ENCODE measurements around the gene ETHE1. TPM values are rescaled to one million over a fixed set of nuclear protein-coding genes. Genes with fewer than 3 reads are reported as not detected.

The ETHE1 gene
- total RNA-seq, 4 donors from 2014 or later, result 33.3 to 55.9 (median 52.3) TPM

GRCh38 chr19:43545981-43546380 lies 19.0 kb upstream of the ETHE1 start:
- H3K9me3 ChIP-seq, result no peaks in the 10 kb centered on the region
- no peak overlapping the region for H3K27ac ChIP-seq
- TF ChIP-seq CTCF (IDR thresholded peaks at IDR 0.05) (no peak), EP300 (IDR thresholded peaks at IDR 0.05) (no peak), POLR2AphosphoS5 (IDR thresholded peaks at IDR 0.05) (no peak), POLR2A (IDR thresholded peaks at IDR 0.05) (no peak)
- peaks cover 0 to 92% of the 10 kb centered on the region in 2 donors for H3K36me3 ChIP-seq
- 43 to 58% methylated on average over 1 to 2 of the region's 2 CpGs for WGBS, 2 donors (ENCODE audit: low coverage in 1 of 2)
- H3K4me3 ChIP-seq, result no peak overlapping the region
- no peaks in the 10 kb centered on the region for H3K27me3 ChIP-seq
- no peak for ATAC-seq
- H3K4me1 ChIP-seq, result no peaks in the 10 kb centered on the region

GRCh38 chr19:43545276-43545675 lies 18.3 kb upstream of the ETHE1 start:
- H3K36me3 ChIP-seq, result peaks cover 0 to 92% of the 10 kb centered on the region in 2 donors

GRCh38 chr19:43544077-43544476 lies 17.1 kb upstream of the ETHE1 start:
- peaks cover 0 to 92% of the 10 kb centered on the region in 2 donors for H3K36me3 ChIP-seq
- no peak for ATAC-seq

More at GRCh38 chr19:43545276-43545675, 18.3 kb upstream of the ETHE1 start:
- Histone ChIP-seq H3K4me1 (no peaks in the 10 kb centered on the region), H3K9me3 (no peaks in the 10 kb centered on the region), H3K4me3 (no peak overlapping the region), H3K27ac (no peak overlapping the region), H3K27me3 (no peaks in the 10 kb centered on the region)
- TF ChIP-seq POLR2AphosphoS5 (IDR thresholded peaks at IDR 0.05) (no peak), EP300 (IDR thresholded peaks at IDR 0.05) (no peak), POLR2A (IDR thresholded peaks at IDR 0.05) (no peak), CTCF (IDR thresholded peaks at IDR 0.05) (no peak)
- WGBS, 2 donors (ENCODE audit: low coverage in 1 of 2), result 76 to 92% methylated on average over 2 to 4 of the region's 5 CpGs
- ATAC-seq, result no peak

GRCh38 chr19:43541920-43542650 lies 15.1 kb upstream of the ETHE1 start:
- ATAC-seq, result no peak
- 93 to 96% methylated on average over 5 of the region's 5 CpGs for WGBS, 2 donors (ENCODE audit: low coverage in 1 of 2)
- no peak for TF ChIP-seq POLR2AphosphoS5 (IDR thresholded peaks at IDR 0.05)
- H3K9me3 ChIP-seq, result peaks cover 0 to 11% (median 0%) of the 10 kb centered on the region in 3 donors
- no peaks in the 10 kb centered on the region for H3K4me1 ChIP-seq
- peaks cover 0 to 97% of the 10 kb centered on the region in 2 donors for H3K36me3 ChIP-seq
- no peak overlapping the region for H3K27ac ChIP-seq
- H3K4me3 ChIP-seq, result no peak overlapping the region
- no peaks in the 10 kb centered on the region for H3K27me3 ChIP-seq

More at GRCh38 chr19:43544077-43544476, 17.1 kb upstream of the ETHE1 start:
- H3K4me1 ChIP-seq, result no peaks in the 10 kb centered on the region
- H3K27ac ChIP-seq, result no peak overlapping the region
- peaks cover 0 to 6% (median 0%) of the 10 kb centered on the region in 3 donors for H3K9me3 ChIP-seq
- TF ChIP-seq POLR2AphosphoS5 (IDR thresholded peaks at IDR 0.05), result no peak
- no peak for TF ChIP-seq CTCF (IDR thresholded peaks at IDR 0.05)
- no peak for TF ChIP-seq POLR2A (IDR thresholded peaks at IDR 0.05)
- no peak for TF ChIP-seq EP300 (IDR thresholded peaks at IDR 0.05)
- H3K27me3 ChIP-seq, result no peaks in the 10 kb centered on the region
- no peak overlapping the region for H3K4me3 ChIP-seq
- WGBS, 2 donors (ENCODE audit: low coverage in 1 of 2), result 80 to 100% methylated on average over 2 to 3 of the region's 9 CpGs

- 86% methylated on average over 2 of the region's 3 CpGs; no CpG with 5 or more reads in 1 of the 2 donors for WGBS, 2 donors (ENCODE audit: low coverage in 1 of 2)
- ATAC-seq, result no peak
- H3K27ac ChIP-seq, result no peak overlapping the region
- peaks cover 0 to 85% of the 10 kb centered on the region in 2 donors for H3K36me3 ChIP-seq
- H3K4me1 ChIP-seq, result peaks cover 0 to 5% (median 3%) of the 10 kb centered on the region in 3 donors
- peaks cover 0 to 11% (median 0%) of the 10 kb centered on the region in 3 donors for H3K9me3 ChIP-seq
- no peak overlapping the region for H3K4me3 ChIP-seq
- no peak for TF ChIP-seq POLR2A (IDR thresholded peaks at IDR 0.05)
- no peak for TF ChIP-seq POLR2AphosphoS5 (IDR thresholded peaks at IDR 0.05)
- TF ChIP-seq CTCF (IDR thresholded peaks at IDR 0.05), result no peak
- TF ChIP-seq EP300 (IDR thresholded peaks at IDR 0.05), result no peak
- no peaks in the 10 kb centered on the region for H3K27me3 ChIP-seq
These were observed 13.4 kb upstream of the ETHE1 start for GRCh38 chr19:43540381-43540780.
